VCaP (cell line): ENCODE measurements around the gene ATCAY.

ENCODE experiments used
- H3K27ac ChIP-seq: fragments of 450-650 bp; 2 replicates; pipeline ENCODE4 v1.5.1; 2017
- CTCF ChIP-seq: fragments of 450-650 bp; conservative IDR thresholded peaks from 2 replicates; pipeline ENCODE4 v1.5.1; 2017; ENCODE audit warnings: mild to moderate bottlenecking, moderate library complexity

The ATCAY gene

GRCh38 chr19:3880471-3881271 lies at the start of gene ATCAY:
TSS of gene ATCAY (plus strand) at chr19:3880685. CDS start at chr19:3885768, 5,083 bp downstream.
- peak within 1 kb of the TSS; percentile 47 for H3K27ac ChIP-seq
- TF ChIP-seq CTCF: no peak

- no peak overlapping the region for H3K27ac ChIP-seq
- TF ChIP-seq CTCF: no peak
Observed at GRCh38 chr19:3831601-3832000, 48.9 kb upstream of the ATCAY start.

- TF ChIP-seq CTCF: no peak
- no peak overlapping the region for H3K27ac ChIP-seq
Observed at GRCh38 chr19:3832001-3832400, 48.5 kb upstream of the ATCAY start.

GRCh38 chr19:3833578-3834348 lies 46.7 kb upstream of the ATCAY start:
- H3K27ac ChIP-seq: no peak overlapping the region
- TF ChIP-seq CTCF: no peak

- H3K27ac ChIP-seq: no peak overlapping the region
- TF ChIP-seq CTCF: no peak
Observed at GRCh38 chr19:3834349-3835054, 46.0 kb upstream of the ATCAY start.

GRCh38 chr19:3835055-3835435 lies 45.4 kb upstream of the ATCAY start:
- H3K27ac ChIP-seq: no peak overlapping the region
- TF ChIP-seq CTCF: no peak

- no peak for TF ChIP-seq CTCF
- no peak overlapping the region for H3K27ac ChIP-seq
Observed at GRCh38 chr19:3836887-3837286, 43.6 kb upstream of the ATCAY start.
